GM18505 (cell line): ENCODE results near the gene KIF25.
"Not testable (repeated sequence)": the region's sequence is repeated elsewhere in the genome, so short reads cannot be mapped to it uniquely, and the experiment has no call there.

Experiments
- ATAC-seq: cut with Tn5 transposase; IDR thresholded peaks from one replicate; pipeline ENCODE4 v1.9.1; 2021; ENCODE audit not compliant: unreplicated experiment
- POLR2A ChIP-seq: IDR thresholded peaks from 4 replicates; pipeline ENCODE4 v1.6.1; 2011; ENCODE audit warnings: borderline replicate concordance; ENCODE audit not compliant: insufficient read depth, insufficient read length; ENCODE audit errors: extremely low read depth

The KIF25 gene

DNA sequence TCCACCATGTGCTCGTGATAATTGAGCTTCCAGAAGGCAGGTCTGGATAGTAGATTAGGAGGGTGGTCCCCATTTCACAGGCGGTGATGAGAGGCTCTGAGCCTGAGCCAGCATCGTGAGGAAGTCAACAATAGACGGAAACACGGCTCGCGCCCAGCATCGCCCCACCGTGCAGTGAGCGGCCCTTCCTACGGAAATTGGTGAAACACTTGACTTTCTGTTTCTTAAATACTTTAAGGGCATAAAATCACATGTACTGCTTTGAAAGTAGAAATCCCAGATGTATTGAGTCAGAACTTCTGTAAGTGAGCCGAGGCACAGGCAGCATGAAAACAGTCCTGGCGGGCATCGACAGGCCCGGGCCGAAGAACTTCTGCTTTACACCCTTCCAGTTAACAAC, 4.3 kb upstream of the KIF25 start:
- no peak for ATAC-seq
- TF ChIP-seq POLR2A = no peak

DNA sequence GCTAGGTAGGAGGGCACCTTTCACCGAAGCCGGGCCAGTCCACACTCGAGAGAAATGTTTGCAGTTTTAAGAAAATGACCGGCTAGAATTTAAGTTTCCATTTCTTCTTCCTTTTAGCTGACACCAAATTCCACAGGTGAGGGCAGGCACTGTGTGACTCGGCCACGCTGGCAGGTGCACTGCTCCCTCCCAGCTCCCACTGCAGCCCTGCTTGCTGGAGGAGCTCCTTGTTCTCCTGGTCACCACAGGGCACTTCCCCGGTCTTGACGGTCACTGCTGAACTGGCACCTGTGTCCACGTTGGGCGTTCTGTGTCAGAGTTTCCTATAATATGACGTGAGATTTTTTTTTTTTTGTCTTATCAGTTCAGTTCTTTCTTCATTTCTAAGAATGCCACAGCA, 3.6 kb upstream of the KIF25 start:
- ATAC-seq = no peak
- no peak for TF ChIP-seq POLR2A

DNA sequence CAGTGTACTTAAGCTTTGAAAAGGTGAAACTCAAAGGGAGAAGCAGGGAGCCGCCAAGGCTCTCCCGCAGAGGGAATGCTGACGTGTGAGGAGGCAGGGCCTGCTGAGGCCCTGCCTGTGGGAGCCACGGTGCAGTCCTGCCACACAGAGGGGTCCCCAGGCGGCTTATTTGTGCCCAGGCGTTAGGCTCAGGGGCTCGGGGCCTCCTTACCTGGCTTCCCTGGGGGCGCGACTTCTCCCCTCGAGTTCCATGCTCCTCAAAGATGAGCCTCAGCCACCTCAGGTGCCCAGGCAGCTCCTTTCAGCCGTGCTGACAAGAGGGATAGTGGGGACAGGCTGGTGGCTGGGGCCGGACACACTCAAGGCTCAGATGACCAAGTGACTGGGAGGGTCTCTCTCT, 2.2 kb upstream of the KIF25 start:
- ATAC-seq = no peak
- TF ChIP-seq POLR2A = no peak

DNA sequence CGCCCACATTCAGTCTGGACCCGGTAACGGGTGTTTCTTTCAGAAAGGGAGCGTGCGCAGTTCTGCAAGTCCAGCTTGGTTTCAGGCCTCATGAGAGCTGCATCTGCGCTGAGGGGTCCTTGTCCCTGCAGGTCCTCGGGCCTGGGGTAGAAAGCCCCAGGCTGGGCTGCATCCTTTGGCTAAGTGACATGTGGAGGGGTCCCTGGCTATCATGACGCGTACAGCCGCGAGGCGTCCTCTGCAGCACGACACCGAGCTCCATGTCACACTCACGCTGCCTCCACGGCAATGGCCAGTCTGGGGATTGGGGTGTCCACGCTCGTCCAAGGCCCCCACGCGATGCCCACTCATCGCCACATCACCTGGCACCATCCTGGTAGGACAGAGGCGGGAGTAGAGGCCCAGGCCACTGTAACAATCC, 1.7 kb upstream of the KIF25 start:
- ATAC-seq = no peak
- no peak for TF ChIP-seq POLR2A

DNA sequence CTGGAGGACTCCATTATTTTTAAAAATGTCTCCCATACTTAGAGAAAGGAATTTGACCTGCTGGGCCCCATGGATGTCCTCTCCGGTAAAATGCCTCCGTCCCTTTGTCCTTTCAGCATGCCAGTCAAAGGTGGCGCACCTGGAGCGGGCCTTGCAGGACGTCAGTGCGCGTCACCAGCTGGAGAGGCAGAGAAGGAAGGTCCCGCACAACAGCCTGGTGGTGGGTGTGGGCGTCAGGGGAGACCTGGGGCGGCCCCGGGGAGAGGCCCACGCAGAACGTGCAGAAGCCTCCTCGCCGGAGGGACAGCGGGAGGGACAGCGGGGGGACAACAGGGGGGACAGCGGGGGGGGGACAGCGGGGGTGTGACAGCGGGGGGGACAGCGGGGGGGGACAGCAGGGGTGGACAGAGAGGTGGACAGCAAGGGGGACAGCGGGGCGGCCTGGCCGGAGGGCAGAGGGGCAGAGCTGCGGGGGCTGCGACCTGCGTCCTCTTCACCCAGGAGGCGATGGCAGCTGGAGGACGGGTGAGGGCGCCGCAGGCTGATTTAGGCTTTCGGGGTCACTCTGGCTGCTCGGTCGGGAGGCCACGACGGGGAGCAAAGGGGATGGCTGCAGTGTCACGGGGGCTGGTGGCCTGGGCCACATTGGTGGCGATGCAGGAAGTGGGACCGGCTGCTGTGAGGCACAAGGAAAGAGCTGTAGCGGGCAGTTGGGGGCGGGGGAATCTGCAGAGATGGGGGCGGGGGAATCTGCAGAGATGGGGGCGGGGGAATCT, 859 bp upstream of the KIF25 start:
- ATAC-seq = no peak
- no peak for TF ChIP-seq POLR2A

DNA sequence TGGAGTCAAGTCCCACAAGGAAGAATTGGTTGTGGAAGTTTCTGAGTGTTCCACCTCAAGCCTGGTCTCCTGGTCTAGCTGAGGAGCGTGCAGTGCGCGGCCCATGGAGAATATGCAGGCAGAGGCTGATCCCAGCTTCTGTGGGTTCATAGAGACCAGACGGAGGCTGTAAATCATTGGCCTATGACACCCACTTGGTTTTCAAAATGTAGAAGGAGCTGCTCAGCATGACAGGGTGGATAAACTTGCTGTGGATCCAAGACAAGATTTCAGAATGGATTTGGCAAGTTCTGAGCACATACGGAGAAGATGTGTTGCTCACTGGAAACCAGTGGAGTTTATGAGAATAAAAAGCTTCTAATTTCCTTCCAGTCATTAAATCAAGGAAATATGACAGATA, 744 bp downstream of the KIF25 start:
- no peak for TF ChIP-seq POLR2A
- no peak for ATAC-seq

DNA sequence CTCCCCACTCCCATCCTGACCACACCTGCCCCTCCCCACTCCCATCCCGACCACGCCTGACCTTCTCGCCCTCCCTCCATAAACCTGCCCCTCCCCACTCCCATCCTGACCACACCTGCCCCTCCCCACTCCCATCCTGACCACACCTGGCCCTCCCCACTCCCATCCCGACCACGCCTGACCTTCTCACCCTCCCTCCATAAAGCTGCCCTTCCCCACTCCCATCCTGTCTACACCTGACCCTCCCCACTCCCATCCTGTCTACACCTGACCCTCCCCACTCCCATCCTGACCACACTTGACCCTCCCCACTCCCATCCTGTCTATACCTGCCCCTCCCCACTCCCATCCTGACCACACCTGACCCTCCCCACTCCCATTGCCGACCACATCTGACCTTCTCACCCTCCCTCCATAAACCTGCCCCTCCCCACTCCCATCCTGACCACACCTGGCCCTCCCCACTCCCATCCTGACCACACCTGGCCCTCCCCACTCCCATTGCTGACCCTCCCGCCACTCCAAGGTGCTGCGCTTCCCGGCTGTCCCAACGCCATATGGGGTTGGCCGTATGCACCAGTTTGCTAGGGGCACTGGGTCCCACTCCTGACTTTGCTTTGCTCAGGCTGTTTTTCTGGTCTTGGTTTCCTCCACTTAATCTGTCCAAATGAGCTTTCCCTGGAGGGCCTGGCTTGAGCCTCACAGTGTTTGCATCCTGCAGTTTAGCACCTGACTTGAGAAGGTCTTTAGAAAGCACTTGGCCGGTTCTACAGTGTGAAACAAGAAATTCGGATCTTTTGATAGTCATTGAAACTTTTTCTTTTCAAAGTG, 2.9 kb downstream of the KIF25 start:
- TF ChIP-seq POLR2A = no peak
- no peak for ATAC-seq

DNA sequence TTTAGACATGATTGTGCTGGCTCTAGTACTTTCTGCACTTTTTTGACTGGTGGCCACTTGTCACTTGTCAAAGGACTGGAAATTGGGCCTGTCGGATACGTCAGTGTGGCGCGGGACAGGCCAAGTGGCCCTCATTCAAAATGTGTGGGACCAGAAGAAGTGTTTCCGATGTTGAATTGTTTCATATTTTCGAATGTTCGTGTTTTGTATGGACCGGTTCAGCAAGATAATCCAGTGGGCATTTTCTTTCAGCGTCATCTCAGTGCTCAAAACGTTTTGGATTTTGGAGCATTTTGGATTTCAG, 3.5 kb downstream of the KIF25 start:
- TF ChIP-seq POLR2A = no peak
- ATAC-seq = no peak

DNA sequence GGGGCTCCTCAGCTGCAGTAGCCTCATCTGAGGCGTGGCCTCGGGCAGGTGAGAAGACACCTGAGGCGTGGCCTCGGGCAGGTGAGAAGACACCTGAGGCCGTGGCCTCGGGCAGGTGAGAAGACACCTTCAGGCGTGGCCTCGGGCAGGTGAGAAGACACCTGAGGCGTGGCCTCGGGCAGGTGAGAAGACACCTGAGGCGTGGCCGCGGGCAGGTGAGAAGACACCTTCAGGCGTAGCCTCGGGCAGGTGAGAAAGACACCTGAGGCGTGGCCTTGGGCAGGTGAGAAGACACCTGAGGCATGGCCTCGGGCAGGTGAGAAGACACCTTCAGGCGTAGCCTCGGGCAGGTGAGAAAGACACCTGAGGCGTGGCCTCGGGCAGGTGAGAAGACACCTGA, 4.0 kb downstream of the KIF25 start:
- not testable (repeated sequence) for ATAC-seq

DNA sequence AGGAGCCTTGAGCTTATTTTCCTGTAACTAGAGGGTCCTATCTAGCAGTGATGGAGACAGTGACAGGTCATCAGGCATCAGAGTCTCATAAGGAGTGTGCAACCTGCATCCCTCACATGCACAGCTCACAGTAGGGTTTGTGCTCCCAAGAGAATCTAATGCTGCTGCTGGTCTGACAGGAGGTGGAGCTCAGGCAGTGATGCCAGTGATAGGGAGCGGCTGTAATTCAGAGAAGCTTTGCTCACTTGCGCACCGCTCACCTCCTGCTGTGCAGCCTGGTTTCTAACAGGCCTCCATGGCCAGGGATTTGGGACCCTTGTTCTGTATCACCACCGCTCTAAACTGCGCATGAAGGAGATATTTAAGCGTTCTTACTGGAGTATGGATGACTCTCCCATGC, 5.3 kb downstream of the KIF25 start:
- no peak for TF ChIP-seq POLR2A
- no peak for ATAC-seq

DNA sequence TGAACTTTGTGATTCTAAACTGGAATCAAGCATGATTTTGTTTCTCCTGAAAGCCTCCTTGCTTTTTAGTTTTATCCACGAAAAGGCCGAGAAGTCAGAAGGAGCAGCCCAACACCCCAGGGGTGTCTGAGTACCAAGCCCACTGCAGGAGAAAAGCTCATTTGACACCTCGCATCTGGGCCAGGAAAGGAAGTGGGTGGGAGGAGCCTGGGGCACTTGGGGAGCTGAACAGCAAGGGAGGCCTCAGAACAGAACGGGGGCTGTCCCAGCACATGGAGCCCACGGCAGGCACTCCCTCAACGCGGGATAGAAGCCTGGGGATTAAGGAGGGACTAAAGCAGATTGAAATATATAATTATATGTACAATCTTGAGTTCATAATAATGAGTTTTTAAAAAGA, 6.6 kb downstream of the KIF25 start:
- no peak for ATAC-seq
- no peak for TF ChIP-seq POLR2A

DNA sequence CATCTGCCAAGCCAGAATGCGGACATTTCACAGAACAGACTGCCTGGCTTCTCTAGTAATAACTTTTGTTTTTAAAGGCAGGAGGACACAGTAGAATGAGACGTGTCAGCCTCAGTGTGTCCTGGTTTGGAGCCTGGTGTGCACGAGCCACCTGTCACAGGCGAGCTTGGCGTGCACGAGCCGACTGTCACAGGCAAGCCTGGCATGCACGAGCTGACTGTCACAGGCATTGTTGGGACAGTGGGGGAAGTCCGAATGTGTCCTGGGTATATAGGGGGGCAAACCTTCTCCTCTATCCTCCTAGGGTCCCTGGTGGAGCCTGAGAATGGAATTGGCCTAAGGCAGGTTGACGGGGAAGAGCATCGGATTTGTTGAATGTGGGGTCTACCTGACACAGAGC, 7.5 kb downstream of the KIF25 start:
- no peak for ATAC-seq
- TF ChIP-seq POLR2A = no peak

DNA sequence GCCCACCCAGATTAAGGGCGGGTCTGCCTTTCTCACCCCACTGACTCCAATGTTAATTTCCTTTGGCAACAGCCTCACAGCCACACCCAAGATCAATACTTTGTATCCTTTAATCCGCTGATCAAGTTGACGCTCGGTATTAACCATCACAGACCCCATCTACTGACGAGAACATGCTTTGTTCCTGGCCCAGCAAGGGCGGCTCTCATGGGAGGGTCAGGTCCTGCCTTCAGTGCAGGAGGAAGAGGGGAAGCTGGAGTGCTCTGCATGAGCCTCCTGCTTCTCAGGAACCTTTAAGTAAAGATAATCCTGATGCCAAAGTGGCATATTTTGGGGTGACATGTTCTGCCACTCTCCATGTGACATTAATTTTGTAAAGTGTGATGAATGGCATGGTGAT, 8.3 kb downstream of the KIF25 start:
- no peak for ATAC-seq
- no peak for TF ChIP-seq POLR2A

DNA sequence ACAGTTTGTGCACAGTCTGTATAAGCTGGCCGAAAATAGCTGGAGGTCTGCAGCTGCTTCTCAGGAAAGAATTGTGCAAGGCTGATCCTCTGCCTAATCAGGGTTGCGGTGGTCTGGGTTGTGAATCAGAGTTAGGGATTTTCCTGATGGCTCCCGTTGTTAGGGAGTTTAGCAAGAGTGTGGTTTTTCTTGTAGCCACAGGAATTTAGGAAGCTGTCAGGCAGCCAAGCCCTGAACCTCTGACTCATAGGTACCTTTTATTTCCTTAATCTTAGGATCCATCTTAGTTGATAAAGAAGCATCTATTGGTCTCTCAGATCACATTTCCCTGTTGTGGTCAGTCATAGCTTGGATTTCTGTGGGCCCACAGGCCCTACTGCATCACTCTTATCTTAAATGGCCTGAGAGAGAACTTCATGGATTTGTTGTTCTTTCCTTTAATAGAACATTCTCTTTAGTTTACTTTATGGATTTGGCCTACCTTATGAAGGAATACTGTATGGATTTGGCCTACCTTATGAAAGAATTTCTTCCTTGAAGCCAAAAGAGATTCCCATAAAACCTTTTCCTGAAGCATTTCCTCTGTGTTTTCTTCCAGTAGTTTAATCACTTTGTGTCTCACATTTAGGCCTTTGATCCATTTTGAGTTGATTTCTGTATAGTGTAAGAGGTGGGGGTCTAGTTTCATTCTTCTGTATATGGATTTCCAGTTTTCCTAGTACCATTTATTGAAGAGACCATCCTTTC, 10.3 kb downstream of the KIF25 start:
- no peak for ATAC-seq

More for the DNA sequence above, 10.3 kb downstream of the KIF25 start:
- no peak for TF ChIP-seq POLR2A
